KBM-7 (cell line): Measurements from ENCODE around the gene RGS5.
A peak's percentile ranks its signal among the peaks of the same experiment; 100 is the strongest.
"Not testable (repeated sequence)": the region's sequence is repeated elsewhere in the genome, so short reads cannot be mapped to it uniquely, and the experiment has no call there.

Experiments used
- DNase-seq: peaks from one replicate; pipeline ENCODE4 v3.0.0-alpha.2; 2015
- in situ Hi-C: fragments of 300-500 bp; cut with MboI; formaldehyde crosslinking; loops from 2 replicates; pipeline ENCODE4 v1.14.3; 2020; ENCODE audit warnings: low sequenced_read_pairs, low pct_unique_long_range_greater_than_20kb, mixed read lengths

RGS5 gene, protein sequence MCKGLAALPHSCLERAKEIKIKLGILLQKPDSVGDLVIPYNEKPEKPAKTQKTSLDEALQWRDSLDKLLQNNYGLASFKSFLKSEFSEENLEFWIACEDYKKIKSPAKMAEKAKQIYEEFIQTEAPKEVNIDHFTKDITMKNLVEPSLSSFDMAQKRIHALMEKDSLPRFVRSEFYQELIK

DNA sequence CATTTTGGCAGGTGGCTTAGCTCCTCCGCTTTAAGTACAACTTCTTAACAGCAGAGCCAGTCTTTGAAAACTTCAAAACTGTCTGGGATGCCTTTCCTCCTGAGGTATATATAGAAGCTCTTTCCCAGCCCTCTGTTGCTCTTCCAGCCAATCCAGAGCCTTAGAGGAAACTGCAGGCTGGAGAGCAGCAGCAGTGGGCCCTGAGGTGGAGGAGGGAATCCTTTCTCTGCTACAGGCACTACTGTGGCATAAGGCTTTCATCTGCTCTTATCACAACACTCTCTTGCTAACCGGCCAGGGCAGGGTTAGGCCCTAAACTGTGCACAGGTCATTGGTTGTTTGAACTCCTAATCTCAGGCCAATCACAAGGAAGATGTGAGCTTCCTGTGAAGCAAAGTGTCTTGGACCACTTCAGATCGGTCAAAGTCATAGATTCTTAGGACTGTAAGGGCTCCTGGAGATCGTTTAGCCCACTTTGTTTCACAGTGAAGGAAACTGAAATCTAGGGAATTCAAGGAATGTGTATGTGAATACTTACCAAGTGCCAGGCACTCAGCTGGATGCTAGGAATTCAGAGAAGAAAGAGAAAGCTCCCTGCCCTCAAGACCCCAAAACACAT, at the start of gene RGS5:
RGS5 (minus strand) TSS at position 84 of the 619 bp plus-strand sequence; CDS start at position 3, 81 bp downstream.
- no peak for DNase-seq
- in situ Hi-C loops = no loop called here

GRCh38 chr1:163250382-163250974, 47.8 kb upstream of the RGS5 start:
- in situ Hi-C loops = no loop called here
- DNase-seq = no peak

GRCh38 chr1:163248064-163248463, 45.3 kb upstream of the RGS5 start:
- in situ Hi-C loops = no loop called here

GRCh38 chr1:163244648-163245047, 41.9 kb upstream of the RGS5 start:
- in situ Hi-C loops, DNase-seq: not testable (repeated sequence)

More at GRCh38 chr1:163248064-163248463, 45.3 kb upstream of the RGS5 start:
- no peak for DNase-seq

DNA sequence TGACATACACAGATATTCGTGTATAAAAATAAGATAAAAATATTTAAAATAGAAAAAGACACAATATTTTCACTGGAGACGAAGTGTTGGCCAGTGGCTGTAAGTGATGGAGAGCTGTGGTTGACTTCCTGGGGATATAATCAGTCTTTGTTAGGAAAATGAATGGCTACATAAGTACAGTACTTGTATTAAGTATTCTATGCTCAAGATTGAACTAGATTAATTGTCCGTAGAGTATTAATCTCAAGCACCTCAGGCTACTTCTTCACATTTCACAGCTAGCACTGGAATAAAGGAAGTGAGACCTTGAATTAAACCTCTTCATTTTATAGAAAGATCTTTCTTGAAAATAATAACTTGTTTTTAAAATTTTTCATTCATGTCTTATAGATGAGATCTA, 39.0 kb upstream of the RGS5 start:
- in situ Hi-C loops = no loop called here
- DNase-seq = no peak

DNA sequence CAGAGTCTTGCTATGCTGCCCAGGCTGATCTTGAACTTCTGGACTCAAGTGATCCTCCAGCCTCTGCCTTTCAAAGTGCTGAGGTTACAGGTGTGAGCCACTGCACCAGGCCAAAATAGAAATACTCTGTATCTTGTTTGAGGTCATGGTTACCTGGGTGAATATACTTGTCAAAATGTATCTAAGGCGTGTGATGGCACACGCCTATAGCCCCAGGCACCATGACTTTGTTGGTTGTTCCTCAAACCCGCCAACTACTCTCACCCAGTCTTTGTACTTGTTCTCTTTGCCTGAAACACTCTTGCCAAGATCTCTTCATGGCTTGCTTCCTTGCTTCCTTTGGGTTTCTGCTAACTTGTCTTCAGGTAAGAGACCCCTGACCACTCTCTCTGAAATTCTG, 38.0 kb upstream of the RGS5 start:
- no peak for DNase-seq
- in situ Hi-C loops = no loop called here

DNA sequence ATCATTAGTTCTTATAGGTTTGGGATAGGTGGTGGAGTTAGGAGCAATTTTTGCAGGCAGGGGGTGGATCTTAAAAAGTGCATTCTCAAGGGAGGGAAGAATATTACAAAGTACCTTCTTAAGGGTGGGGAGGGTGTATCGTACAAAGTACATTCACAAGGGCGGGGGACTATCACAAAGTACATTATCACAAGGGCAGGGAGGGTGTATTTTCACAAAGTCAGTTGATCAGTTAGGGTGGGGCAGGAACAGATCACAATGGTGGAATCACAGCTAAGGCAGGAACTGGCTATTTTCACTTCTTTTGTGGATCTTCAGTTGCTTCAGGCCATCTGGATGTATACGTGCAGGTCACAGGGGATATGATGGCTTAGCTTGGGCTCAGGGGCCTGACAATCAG, 30.9 kb upstream of the RGS5 start:
- in situ Hi-C loops, DNase-seq: not testable (repeated sequence)

- in situ Hi-C loops = no loop called here
- no peak for DNase-seq
Observed at GRCh38 chr1:163231385-163231784, 28.7 kb upstream of the RGS5 start.

DNA sequence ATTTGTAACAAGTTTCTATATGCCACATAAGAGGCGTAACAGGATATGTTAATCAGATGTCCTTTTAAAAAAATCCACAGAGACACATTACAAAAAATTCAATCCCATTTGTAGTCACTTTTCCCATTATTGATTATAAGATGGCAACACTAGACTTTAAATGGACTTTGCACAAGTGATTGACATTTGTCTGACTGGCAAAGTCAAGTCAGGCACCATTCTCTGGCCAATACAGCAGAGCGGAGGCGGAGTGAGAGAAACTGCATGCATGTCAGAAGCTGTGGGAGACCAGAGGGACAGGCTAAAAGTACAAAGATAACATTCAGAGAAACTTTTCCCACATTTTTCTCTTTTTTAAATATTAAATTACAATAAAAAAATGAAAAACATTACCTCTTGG, 28.1 kb upstream of the RGS5 start:
- DNase-seq = no peak
- in situ Hi-C loops = no loop called here

- in situ Hi-C loops, DNase-seq: not testable (repeated sequence)
Observed at GRCh38 chr1:163228271-163228670, 25.6 kb upstream of the RGS5 start.

DNA sequence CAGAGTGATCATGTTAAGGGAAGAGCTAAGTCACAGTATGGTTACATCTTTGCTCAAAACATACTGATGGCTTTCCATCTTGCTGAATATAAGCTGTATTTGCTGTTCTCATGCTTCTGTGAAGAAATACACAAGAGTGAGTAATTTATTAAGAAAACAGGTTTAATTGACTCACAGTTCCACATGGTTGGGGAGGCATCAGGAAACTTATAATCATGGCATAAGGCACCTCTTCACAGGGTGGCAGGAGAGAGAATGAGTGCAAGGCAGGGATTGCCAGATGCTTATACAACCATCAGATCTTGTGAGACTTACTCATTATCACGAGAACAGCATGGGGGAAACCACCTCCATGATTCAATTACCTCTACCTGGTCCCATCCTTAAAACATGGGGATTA, 24.4 kb upstream of the RGS5 start:
- in situ Hi-C loops = no loop called here
- no peak for DNase-seq

DNA sequence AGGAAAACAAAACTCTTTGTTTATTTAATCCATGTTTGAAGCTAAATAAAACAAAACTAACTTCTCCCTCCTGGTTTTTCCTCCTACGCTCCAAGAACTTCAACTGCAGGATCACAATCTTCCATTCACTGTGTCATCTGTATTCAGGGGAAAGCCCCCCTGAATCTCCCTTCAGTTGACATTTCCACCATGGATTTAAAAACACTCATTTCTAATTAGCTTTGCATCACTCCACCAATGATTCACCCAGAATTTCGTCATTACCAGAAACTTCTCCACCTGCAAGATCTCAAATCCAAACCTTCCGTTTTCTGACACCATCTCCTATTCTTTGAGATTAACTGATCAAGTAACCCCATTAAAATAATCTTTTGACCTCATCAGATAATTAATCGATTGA, 10.9 kb upstream of the RGS5 start:
- in situ Hi-C loops = no loop called here
- no peak for DNase-seq

GRCh38 chr1:163211667-163212066, 9.0 kb upstream of the RGS5 start:
- no peak for DNase-seq
- in situ Hi-C loops = no loop called here

DNA sequence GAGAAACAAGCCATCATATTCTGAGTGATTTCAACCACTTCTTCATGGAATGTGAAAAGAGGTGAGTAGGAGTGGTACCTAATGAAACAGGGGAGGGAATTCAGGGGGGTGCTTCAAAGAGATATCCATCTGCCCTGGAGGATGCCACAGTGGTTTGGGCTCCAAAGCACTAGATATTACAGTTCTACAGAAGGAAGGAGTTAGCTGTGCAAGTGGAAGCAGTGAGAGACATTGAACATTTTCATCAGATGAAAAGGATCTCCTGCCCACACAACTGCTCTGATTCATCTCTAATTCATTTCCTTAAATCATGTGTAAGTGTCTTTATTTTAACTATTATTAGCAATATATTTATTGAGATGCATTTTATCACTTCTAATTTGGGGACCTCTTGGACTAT, 2.8 kb upstream of the RGS5 start:
- DNase-seq = no peak
- in situ Hi-C loops = no loop called here

- no peak for DNase-seq
- in situ Hi-C loops = no loop called here
Observed at GRCh38 chr1:163203561-163203960, 845 bp upstream of the RGS5 start.

DNA sequence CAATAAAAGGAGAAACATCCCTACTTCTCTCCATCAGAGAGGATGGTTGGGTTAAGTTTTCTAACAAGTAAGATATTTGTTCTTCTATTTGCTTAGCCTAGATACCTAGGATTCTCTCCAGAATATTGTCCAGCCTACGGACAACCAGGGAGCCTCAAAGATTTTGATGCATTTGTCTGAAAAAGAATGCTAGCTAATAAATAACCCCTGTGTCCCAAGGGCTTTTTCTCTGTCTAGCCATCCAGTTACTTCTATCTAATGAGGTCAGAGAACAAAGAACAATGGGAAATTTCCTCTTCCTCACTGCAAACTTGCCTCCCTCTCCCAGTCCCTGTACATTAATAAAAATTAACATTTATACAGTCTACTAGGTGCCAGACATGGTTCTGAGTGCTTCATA, 810 bp downstream of the RGS5 start:
- no peak for DNase-seq
- in situ Hi-C loops = no loop called here

DNA sequence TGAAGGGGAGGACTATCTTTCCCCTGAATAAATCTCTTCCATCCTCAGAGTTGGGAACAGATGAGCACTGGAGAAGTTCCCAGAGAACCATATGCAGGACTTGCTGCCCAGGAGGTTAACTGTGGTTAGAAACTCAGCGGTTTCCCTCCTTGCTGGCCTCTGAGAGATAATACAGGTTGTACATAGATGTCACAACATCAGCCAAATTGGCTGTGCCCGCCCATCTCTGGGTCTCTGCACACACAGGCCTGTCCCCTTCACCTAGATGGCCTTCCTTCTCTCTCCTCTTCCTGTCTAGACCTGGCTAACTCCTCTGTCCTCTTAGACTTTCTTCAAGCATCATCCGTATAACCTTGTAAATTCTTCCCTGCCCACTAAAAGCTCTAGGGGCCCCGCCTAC, 5.7 kb downstream of the RGS5 start:
- in situ Hi-C loops = loop anchor here (25.0 kb wide), 1 partner anchor 335 kb away; the partner anchor contains the start of gene CCDC190
- no peak for DNase-seq

DNA sequence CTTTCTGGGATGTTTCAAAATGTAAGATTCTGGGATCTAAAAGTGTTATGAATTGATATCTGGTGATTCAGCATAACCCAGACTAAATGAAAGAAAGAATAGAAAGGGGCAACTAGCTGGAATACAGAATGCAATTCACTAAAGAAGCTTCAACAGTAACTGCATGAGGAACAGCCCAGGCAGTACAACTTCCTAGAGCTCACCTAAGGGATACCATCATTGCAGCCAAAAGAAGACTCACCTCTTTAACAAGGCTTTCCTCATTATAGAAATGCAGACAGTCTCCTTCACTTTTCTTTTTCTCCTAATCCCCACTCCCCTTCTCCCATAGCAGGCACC, 6.3 kb downstream of the RGS5 start:
- in situ Hi-C loops = loop anchor here (25.0 kb wide), 1 partner anchor 334 kb away; the partner anchor contains the start of gene CCDC190

GRCh38 chr1:163195728-163196448, 6.8 kb downstream of the RGS5 start:
- peak; percentile 2 for DNase-seq
- in situ Hi-C loops = loop anchor here (25.0 kb wide), 1 partner anchor 334 kb away; the partner anchor contains the start of gene CCDC190

More for the DNA sequence above, 6.3 kb downstream of the RGS5 start:
- DNase-seq = no peak

DNA sequence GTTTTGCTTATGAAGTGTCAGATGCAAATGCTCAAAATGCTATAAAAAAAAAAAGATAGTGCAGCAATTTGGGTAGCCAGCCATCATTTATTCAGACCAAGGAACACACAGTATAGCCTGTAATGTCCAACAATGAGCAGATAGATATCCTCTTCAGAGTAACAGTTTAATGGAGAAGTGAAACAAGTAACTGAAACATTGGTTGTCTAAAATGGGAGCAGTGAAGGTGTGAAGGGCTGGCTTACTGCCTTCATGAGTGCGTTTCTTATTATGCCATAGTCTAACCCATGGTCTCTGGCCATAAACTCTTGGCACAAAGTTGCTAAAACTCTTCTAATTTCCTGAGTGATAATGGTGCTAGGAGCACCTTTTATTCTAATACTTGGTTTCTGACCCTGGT, 11.4 kb downstream of the RGS5 start:
- in situ Hi-C loops = loop anchor here (25.0 kb wide), 1 partner anchor 329 kb away; the partner anchor contains the start of gene CCDC190

More for the DNA sequence above, 11.4 kb downstream of the RGS5 start:
- DNase-seq = no peak
